NOMO-1 treated with DMSO at 0.1 percent for 48 hours (cell line): Measurements from ENCODE around the gene SLC49A4.

Experiments used
- DNase-seq: peaks from one replicate; lab custom pipeline; 2025; ENCODE audit not compliant: unreplicated experiment; lab: John Stamatoyannopoulos, UW

Gene SLC49A4

GRCh38 chr3:122785231-122785630 lies 9.6 kb upstream of the SLC49A4 start:
- no peak for DNase-seq

DNA sequence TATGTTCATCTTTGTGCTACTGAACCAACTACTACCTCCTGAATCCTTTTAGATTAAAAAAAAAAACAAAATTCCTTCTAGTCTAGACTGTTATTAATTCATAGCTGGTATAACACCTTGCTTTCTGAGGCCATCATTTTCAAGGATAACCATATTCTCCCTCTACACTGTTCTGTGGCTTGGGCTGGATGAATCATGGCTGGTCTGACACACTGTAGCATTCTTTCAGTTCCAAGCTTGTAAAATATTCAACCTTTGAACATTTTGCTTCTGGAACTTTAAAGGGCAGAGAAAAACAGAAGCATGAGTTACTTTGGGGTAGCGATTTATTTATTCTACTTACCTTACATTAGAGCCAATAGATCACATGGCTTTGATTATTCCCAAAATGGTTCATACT lies 8.8 kb upstream of the SLC49A4 start:
- no peak for DNase-seq

GRCh38 chr3:122787872-122788271 lies 7.0 kb upstream of the SLC49A4 start:
- no peak for DNase-seq

DNA sequence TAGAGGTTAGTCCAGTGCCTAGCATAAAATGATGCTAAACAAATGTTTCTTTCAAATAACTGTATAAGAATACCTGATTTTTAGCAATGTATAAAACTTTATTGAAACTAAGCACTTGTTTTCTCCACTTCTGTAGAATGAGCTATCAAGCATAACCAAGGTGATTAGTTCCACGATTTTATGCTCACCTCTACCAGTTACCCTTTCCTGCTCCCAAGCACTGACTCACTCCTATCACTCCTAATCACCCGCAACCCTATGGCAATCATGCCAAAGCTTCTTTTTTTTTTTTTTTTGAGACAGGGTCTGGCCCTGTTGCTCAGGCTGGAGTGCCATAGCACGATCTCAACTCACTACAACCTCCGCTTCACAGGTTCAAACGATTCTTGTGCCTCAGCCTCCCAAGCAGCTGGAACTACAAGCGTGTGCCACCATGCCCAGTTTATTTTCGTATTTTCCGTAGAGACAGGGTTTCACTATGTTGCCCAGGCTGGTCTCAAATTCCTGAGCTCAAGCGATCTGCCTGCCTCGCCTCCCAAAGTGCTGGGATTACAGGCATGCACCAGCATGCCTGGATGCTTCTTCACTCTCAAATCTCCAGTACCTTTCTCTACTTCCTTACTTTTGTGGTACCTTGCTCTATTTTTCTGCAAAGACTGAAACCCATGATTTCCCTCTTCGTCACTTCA lies 5.1 kb upstream of the SLC49A4 start:
- DNase-seq: no peak

DNA sequence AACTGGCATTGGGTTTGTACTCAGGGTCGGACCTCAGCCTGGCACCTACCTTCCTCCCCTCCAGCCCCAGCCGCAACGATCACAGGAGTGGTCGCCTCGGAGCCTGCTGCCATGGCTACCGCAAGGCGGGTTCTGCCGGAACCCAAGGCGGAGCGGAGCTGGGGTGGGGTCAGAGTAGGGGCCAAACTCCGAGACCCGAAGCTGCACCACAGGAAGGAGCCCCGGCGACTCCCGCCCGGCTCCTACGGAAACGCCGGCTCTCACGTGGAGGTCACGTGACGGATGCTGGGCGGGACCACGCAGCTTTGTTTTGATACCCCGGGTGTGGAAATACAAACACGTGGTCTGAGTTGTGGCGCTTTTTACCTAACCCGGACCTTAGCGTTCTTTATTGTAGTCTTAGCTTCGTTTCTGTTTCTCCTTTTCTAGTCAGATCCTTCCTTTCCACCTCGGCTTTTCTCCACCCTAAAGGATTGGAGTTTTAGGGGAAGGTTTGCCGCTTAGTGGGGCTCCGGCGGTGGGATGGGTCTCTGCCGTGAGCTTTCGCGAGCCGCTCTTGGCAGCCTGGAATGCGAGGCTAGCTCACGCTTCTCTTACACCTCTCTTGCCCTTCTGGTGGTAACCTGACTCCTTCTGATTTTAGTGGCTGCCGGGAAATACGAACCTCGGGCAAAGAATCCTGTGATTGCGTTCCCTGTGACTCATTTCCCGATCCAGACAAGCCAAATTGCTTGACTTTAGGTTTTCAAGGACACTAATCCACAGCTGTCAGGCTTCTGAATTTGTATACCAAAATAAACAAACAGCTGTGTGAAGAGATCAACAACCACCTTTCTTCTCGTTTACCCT lies 1.1 kb upstream of the SLC49A4 start, which contains the start of gene HSPBAP1:
Gene HSPBAP1 (minus strand): TSS at position 264 of the 849 bp plus-strand sequence. CDS start 151 bp downstream, at position 113.
- no peak for DNase-seq

GRCh38 chr3:122794483-122794778 lies 438 bp upstream of the SLC49A4 start:
- no peak for DNase-seq

DNA sequence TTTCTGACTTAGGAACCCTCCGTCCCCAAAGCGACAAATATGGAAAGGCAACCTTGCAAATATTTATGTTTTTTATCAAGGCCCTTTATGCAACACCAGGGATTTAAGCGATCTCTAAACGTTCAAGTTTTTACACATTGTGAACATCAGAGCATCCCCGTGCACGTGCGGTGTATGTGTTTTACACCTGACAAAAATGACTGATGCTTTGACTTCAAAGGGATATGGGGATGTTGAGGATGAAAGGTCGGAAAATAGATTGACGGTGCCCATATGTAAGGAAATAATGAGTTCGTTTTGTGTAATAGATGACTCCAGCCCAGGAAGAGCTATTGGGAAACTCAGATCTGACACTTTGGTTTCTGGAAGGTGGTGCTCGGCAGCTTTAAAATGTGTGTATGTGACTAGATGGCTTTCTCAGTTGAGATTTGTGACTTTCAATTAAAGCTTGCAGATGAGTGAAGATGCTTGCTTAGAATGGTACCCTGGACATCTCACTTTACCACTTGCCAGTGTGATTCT lies 866 bp downstream of the SLC49A4 start:
- DNase-seq: no peak

DNA sequence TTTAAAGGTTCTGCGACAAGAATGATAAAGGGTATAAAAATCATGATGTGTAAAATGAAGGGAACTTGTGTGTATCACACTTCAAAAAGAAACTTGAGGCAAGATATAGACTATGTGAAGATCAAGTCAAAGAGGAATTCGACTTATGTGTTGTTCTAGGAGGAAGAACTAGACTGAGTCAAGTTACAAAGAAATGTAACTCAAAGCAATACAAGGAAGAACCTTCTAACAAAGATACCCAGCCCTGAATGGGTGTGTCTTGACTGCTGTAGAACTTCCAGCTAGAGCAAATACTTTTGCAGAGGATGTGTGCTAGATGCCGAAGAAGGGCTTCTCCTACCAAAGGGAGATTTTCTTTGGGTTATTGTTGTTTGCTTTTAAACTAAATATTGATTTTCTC lies 2.4 kb downstream of the SLC49A4 start:
- DNase-seq: no peak

DNA sequence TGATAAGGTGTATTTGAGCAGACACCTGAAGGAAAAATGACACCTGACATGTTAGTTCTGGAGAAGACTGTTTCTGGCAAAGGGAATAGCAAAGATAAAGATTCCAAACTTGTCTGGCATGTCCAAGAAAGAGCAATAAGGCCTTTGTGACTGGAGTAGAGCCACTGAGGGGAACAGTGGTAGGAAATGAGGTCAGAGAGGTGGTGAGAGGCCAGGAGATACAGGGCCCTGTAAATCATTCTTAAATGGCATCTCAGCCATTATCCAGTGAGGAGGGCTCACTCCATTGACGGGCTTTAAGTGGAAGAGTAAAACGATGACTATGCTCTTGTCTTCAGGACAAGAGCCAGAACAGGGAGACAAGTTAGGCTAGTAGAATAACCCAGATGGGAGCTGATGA lies 4.5 kb downstream of the SLC49A4 start:
- no peak for DNase-seq

DNA sequence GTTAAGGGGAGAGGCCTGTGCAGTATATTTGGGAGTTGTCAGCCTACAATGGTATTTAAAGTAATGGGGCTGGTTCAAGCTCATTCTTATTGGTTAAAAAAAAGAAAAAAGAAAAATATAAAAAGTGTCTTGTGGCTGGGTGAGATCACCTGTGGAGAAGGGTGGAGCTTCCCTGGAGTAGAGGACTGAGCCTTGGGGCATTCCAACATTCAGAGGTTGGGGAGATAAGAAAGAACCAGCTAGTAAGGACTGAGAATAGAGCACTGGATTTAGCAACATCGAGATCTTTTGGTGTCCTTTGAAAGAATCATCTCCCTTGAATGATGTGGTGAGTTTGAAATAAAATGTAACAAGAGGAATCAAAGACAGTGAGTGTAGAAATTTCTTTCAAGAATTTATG lies 5.2 kb downstream of the SLC49A4 start:
- DNase-seq: no peak

- DNase-seq: no peak
These were observed 5.9 kb downstream of the SLC49A4 start for GRCh38 chr3:122800706-122801237.

DNA sequence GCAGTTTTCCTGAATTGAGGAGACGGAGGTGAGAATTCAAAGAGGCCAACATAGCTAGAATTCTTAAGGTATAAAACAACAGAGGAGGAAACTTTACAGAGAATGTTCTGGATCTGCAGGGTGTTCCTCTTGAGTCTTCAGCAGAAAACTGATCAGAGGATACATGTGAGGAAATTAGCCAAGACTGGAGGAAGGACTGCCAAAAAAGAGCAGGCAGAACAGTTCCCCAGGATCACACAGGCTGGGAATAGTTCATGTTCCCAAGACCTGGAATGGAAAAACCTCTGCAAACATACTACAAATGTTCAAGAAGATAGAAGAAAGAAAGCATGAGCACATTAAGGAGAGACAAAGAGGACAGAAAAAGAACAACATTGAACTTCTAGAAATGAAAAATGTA lies 7.5 kb downstream of the SLC49A4 start:
- DNase-seq: no peak

- DNase-seq: no peak
These were observed 9.1 kb downstream of the SLC49A4 start for GRCh38 chr3:122803977-122804376.

GRCh38 chr3:122810734-122811133 lies 15.9 kb downstream of the SLC49A4 start:
- no peak for DNase-seq

- no peak for DNase-seq
These were observed 21.7 kb downstream of the SLC49A4 start for GRCh38 chr3:122816587-122816986.

- DNase-seq: no peak
These were observed 29.9 kb downstream of the SLC49A4 start for GRCh38 chr3:122824465-122825381.

GRCh38 chr3:122825460-122825859 lies 30.6 kb downstream of the SLC49A4 start:
- DNase-seq: no peak

DNA sequence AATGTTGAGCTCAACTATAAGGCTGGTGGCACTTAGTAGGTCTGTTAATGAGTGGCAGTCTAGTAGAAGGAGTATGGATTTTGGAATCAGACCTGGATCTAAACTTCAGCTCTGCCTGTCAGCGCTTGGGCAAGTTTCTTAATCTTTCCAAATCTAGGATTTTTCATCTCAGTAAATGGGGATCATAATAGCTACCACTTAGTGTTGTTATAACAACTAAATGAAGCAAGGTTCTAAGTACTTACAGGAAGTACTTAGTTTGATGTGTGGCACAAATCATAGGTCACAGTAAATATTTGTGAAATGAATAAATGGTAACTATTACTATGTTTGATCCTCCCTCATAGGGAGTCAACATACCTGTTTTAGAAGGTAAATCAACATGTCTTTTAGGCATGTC lies 31.4 kb downstream of the SLC49A4 start:
- DNase-seq: no peak

GRCh38 chr3:122828281-122828680 lies 33.4 kb downstream of the SLC49A4 start:
- no peak for DNase-seq

- no peak for DNase-seq
These were observed 40.7 kb downstream of the SLC49A4 start for GRCh38 chr3:122835590-122835989.

DNA sequence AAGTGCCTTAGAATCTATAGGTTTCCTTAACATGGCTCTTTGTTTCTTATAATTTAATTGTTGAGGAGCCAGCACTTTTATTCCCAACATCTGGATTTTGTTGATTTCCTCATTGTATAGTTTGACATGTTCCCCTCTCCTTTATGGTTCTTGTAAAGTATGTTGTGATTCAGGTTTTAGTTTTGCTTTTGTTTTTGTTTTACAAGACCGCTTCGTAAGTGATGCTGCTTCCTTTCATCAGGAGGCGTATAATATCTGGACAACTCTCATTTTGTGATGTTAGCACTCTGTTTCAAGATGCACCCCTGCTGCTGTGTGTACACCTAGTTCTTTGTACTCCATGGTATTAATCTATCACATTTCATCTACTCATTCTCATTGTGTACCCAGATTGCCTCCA lies 48.7 kb downstream of the SLC49A4 start:
- no peak for DNase-seq
